HCT116 (cell line): ENCODE results near the gene MTHFR.

Experiments
- CBX3 ChIP-seq: IDR thresholded peaks from 2 replicates; pipeline ENCODE4 v1.6.1; 2012; ENCODE audit warnings: low read depth
- CEBPB ChIP-seq: IDR thresholded peaks from 2 replicates; pipeline ENCODE4 v1.6.1; 2012; ENCODE audit warnings: low read depth
- EZH2 ChIP-seq: fragments of 200-600 bp; sonication (generic); IDR thresholded peaks from 2 replicates; pipeline ENCODE4 v1.6.1; 2017; ENCODE audit warnings: antibody characterized with exemption, mixed run types
- EZH2phosphoT487 ChIP-seq: fragments of 200-600 bp; IDR thresholded peaks from 2 replicates; pipeline ENCODE4 v1.6.1; 2018; ENCODE audit warnings: antibody characterized with exemption, borderline replicate concordance
- JUND ChIP-seq: IDR thresholded peaks from 2 replicates; pipeline ENCODE4 v1.6.1; 2012
- POLR2A ChIP-seq: IDR thresholded peaks from 2 replicates; pipeline ENCODE4 v1.7.0; 2011; ENCODE audit warnings: borderline replicate concordance; ENCODE audit not compliant: insufficient read depth, insufficient read length; ENCODE audit errors: extremely low read depth
- POLR2AphosphoS5 ChIP-seq: IDR thresholded peaks from 2 replicates; pipeline ENCODE4 v1.6.1; 2011; ENCODE audit warnings: mild to moderate bottlenecking, low read depth, low read length, moderate library complexity
- RAD21 ChIP-seq: IDR thresholded peaks from 2 replicates; pipeline ENCODE4 v1.6.1; 2012; ENCODE audit warnings: low read depth, mild to moderate bottlenecking
- SIN3A ChIP-seq: IDR thresholded peaks from 2 replicates; pipeline ENCODE4 v1.6.1; 2012; ENCODE audit warnings: low read depth
- TCF7L2 ChIP-seq: IDR thresholded peaks from 2 replicates; pipeline ENCODE4 v1.7.0; 2011; ENCODE audit warnings: borderline replicate concordance, inconsistent platforms; ENCODE audit not compliant: insufficient read depth, insufficient read length; ENCODE audit errors: extremely low read depth
- TF ChIP-seq, protein P1 (sequence below), 3 experiments: fragments of 200-600 bp in 1 of 3; sonication (generic) in 1 of 3; IDR thresholded peaks in 2 of 3; conservative IDR thresholded peaks in 1 of 3; 2 replicates each; pipeline ENCODE4 v1.5.1; 2012 to 2017; ENCODE audit warnings: low read depth in 2 of 3, low read length in 2 of 3, antibody characterized with exemption in 1 of 3, borderline replicate concordance in 1 of 3, control low read depth in 1 of 3, mild to moderate bottlenecking in 1 of 3, mixed read lengths in 1 of 3, mixed run types in 1 of 3, moderate library complexity in 1 of 3; ENCODE audit not compliant: insufficient read depth in 1 of 3
- TF ChIP-seq, protein P2 (sequence below): IDR thresholded peaks from 2 replicates; pipeline ENCODE4 v1.6.1; 2012

DNA sequence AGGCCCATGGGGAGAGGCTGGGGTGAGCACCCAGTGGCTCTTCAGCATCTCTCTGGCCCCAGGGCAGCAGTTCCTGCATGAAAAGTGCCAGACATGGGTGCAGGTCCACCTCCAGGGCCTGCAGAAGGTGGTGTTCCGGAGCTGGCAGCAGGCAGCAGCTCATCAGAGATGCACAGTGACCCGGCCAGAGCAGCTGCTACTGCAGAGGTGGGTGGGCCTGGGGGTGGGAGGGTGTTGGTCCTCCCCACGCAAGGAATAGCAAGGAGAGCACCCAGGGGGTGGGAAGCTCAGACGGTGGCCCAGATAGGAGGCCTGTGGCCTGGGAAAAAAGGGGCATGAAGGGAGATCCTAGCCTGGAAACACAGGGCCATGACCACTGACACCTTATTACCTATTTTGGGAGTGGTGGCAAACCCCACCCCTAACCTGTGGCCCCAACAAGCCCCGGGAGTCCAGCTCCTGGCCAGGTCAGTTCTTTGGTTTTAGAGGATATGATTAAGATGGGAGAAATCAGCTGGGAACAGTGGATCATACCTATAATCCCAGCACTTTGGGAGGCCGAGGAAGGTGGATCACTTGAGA, 23.5 kb downstream of the MTHFR start:
- TF ChIP-seq JUND (no peak), POLR2A (no peak), POLR2AphosphoS5 (no peak), SIN3A (no peak), EZH2phosphoT487 (no peak), CBX3 (no peak), EZH2 (no peak), RAD21 (no peak), TCF7L2 (no peak), CEBPB (no peak)
- TF ChIP-seq, protein P1, sequence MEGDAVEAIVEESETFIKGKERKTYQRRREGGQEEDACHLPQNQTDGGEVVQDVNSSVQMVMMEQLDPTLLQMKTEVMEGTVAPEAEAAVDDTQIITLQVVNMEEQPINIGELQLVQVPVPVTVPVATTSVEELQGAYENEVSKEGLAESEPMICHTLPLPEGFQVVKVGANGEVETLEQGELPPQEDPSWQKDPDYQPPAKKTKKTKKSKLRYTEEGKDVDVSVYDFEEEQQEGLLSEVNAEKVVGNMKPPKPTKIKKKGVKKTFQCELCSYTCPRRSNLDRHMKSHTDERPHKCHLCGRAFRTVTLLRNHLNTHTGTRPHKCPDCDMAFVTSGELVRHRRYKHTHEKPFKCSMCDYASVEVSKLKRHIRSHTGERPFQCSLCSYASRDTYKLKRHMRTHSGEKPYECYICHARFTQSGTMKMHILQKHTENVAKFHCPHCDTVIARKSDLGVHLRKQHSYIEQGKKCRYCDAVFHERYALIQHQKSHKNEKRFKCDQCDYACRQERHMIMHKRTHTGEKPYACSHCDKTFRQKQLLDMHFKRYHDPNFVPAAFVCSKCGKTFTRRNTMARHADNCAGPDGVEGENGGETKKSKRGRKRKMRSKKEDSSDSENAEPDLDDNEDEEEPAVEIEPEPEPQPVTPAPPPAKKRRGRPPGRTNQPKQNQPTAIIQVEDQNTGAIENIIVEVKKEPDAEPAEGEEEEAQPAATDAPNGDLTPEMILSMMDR (IDR thresholded peaks at IDR 0.05 in 2 of 3, conservative IDR thresholded peaks at IDR 0.05 in 1 of 3; ENCODE audit: borderline replicate concordance in 1 of 3, insufficient read depth in 1 of 3, low read depth in 2 of 3, low read length in 2 of 3) = no peak
- TF ChIP-seq, protein P2, sequence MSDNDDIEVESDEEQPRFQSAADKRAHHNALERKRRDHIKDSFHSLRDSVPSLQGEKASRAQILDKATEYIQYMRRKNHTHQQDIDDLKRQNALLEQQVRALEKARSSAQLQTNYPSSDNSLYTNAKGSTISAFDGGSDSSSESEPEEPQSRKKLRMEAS = no peak
